Stomach (tissue), 9 donors: ENCODE results near the gene SFT2D3. TPM values are rescaled to one million over a fixed set of nuclear protein-coding genes. Genes with fewer than 3 reads are reported as not detected.

Experiments
- DNase-seq, 2 donors: peaks; one replicate each; pipeline versions ENCODE4 v3.0.0 to v3.0.0-alpha.2; 2013 to 2019
- H3K27ac ChIP-seq, 5 donors: fragments of 200-600 bp in 4 of 5; sonication (generic) in 4 of 5; one replicate each; pipeline ENCODE4 v1.5.1; 2013 to 2019; ENCODE audit warnings: mild to moderate bottlenecking in 1 of 5, moderate library complexity in 1 of 5
- H3K27me3 ChIP-seq, 3 donors: fragments of 200-600 bp; sonication (generic); one replicate each; pipeline ENCODE4 v1.5.1; 2017 to 2019; ENCODE audit warnings: mixed run types in 1 of 3
- H3K36me3 ChIP-seq, 4 donors: fragments of 200-600 bp; sonication (generic); 1 replicate in 3 of 4; 2 replicates in 1 of 4; pipeline ENCODE4 v1.5.1; 2016 to 2019
- H3K4me1 ChIP-seq, 4 donors: fragments of 200-600 bp; sonication (generic); one replicate each; pipeline ENCODE4 v1.5.1; 2016 to 2019
- H3K4me3 ChIP-seq, 4 donors: fragments of 200-600 bp; sonication (generic) in 3 of 4; one replicate each; pipeline ENCODE4 v1.5.1; 2016 to 2019; ENCODE audit warnings: mild to moderate bottlenecking in 1 of 4
- H3K9me3 ChIP-seq, 4 donors: fragments of 200-600 bp; sonication (generic); one replicate each; pipeline ENCODE4 v1.5.1; 2016 to 2019
- EP300 ChIP-seq: sonication (generic); formaldehyde crosslinking; IDR thresholded peaks from one replicate; pipeline ENCODE4 v1.6.1; 2017; ENCODE audit warnings: antibody characterized with exemption
- POLR2A ChIP-seq, 4 donors: fragments of 450-650 bp; IDR thresholded peaks; one replicate each; pipeline ENCODE4 v1.6.1; 2016; ENCODE audit warnings: antibody characterized with exemption in 4 of 4, control low read depth in 2 of 4, mild to moderate bottlenecking in 1 of 4, moderate library complexity in 1 of 4
- POLR2AphosphoS5 ChIP-seq, 3 donors: sonication (generic); formaldehyde crosslinking; IDR thresholded peaks; one replicate each; pipeline ENCODE4 v1.6.1; 2016; ENCODE audit warnings: antibody characterized with exemption in 3 of 3
- WGBS, 5 donors: extraction: QIAGEN DNeasy Blood & Tissue Kit in 3 of 5; methylation state at CpG; one replicate each; pipeline versions ENCODE4 v1.1.5 to v1.1.7; 2013 to 2018; 5-methylcytosine and 5-hydroxymethylcytosine counted together
- intact Hi-C: fragments of 100-400 bp; cut with DNase I; formaldehyde crosslinking; loops from one replicate; pipeline ENCODE4 v1.15.1; 2023; ENCODE audit warnings: low total_unique reads
- polyA plus RNA-seq, 3 donors: library from polyadenylated mRNA; stranded (reverse); fragments of 200-250 nt; gene quantifications; one replicate each; pipeline ENCODE4 v1.2.3, GENCODE V29; 2013
- total RNA-seq, 5 donors: library from RNA; depleted of rRNA; stranded (reverse); fragments of >200 nt; gene quantifications; one replicate each; pipeline versions ENCODE4 v1.1.0 to v1.2.3, GENCODE V29; 2014 to 2016
- TF ChIP-seq, protein P1 (sequence below), 7 experiments: fragments of 450-650 bp in 4 of 7; fragments of 200-600 bp in 3 of 7; sonication (generic) in 3 of 7; IDR thresholded peaks; one replicate each; pipeline ENCODE4 v1.5.1; 2016 to 2019; ENCODE audit warnings: antibody characterized with exemption in 7 of 7, control low read depth in 2 of 7, mild to moderate bottlenecking in 1 of 7
- donor health status: healthy with polysubstance abuse.
- donor health status: Bipolar disorder and iron deficiency.
- donor health status: healthy.

SFT2D3 gene
- total and polyA plus RNA-seq, 8 donors = 2.1 to 35.6 (median 6.6) TPM

DNA sequence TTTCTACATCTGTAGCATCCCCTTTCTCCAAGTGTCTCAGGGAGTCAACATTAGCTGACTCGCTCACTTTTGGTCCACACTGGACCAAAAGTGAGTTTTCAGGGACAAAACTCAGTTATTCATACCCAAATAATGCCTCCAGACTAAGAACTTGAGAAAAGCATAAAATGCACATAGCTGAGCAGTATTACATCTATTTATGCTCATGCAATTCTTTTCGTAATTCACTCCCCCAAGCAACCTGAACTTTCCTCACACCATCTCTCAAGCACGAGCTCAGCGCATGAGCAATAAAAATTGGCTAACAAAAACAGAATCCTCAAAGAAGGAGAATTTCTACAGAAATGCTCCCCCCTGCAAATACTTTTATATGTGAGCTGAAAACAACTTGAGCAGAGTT, 17.0 kb downstream of the SFT2D3 start:
- no peak overlapping the region for H3K27ac ChIP-seq
- no peak for DNase-seq
- 95 to 99% (median 99%) methylated on average over 4 of the region's 4 CpGs for WGBS, 5 donors
- H3K36me3 ChIP-seq = peaks cover 34 to 91% (median 86%) of the 10 kb centered on the region in 4 donors
- intact Hi-C loops = no loop called here
- H3K9me3 ChIP-seq = no peaks in the 10 kb centered on the region
- TF ChIP-seq POLR2A (IDR thresholded peaks at IDR 0.05) (no peak), EP300 (no peak)
- TF ChIP-seq, protein P1, sequence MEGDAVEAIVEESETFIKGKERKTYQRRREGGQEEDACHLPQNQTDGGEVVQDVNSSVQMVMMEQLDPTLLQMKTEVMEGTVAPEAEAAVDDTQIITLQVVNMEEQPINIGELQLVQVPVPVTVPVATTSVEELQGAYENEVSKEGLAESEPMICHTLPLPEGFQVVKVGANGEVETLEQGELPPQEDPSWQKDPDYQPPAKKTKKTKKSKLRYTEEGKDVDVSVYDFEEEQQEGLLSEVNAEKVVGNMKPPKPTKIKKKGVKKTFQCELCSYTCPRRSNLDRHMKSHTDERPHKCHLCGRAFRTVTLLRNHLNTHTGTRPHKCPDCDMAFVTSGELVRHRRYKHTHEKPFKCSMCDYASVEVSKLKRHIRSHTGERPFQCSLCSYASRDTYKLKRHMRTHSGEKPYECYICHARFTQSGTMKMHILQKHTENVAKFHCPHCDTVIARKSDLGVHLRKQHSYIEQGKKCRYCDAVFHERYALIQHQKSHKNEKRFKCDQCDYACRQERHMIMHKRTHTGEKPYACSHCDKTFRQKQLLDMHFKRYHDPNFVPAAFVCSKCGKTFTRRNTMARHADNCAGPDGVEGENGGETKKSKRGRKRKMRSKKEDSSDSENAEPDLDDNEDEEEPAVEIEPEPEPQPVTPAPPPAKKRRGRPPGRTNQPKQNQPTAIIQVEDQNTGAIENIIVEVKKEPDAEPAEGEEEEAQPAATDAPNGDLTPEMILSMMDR (IDR thresholded peaks at IDR 0.05) = no peak
- H3K4me3 ChIP-seq = no peak overlapping the region
- no peaks in the 10 kb centered on the region for H3K4me1 ChIP-seq
- no peaks in the 10 kb centered on the region for H3K27me3 ChIP-seq

DNA sequence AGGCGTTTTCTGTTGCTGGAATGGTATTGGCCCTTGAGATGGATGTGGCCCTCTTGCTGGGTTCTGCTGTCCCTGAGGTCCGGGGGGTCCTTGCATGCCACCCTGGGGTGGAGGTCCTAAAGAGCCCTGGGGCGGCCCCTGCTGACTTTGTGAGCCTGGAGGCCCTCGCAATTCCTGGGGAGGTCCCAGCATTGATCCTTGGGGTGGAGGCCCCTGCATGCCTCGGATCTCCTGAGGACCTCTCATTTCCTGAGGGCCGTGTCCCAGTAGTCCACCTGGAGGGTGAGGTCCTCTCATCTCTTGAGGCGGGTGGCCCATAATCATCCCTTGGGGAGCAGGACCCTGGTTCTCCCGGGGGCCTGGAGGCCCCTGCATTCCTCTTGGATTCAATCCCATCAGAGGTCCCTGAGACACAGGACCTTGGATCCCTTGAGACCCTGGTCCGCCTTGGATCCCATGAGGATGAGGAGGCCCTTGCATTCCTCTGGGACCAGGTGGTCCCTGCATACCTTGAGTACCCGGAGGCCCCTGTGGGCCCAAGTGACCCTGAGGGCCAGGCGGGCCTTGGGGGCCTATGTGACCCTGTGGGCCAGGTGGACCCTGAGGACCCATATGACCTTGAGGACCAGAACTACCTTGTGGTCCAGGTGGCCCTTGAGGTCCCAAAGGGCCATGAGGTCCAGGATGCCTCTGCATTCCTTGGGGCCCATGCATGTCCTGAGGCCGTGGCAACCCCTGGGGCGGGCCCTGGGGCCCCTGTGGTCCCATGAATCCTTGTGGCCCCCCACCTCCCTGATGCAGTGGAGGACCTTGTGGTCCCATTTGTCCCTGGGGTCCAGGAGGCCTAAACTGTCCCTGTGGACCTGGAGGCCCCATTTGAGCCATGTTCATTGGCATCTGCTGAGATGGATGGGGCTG, 18.3 kb downstream of the SFT2D3 start:
- Histone ChIP-seq H3K27ac (no peak overlapping the region), H3K9me3 (no peaks in the 10 kb centered on the region), H3K27me3 (no peaks in the 10 kb centered on the region), H3K4me3 (no peak overlapping the region), H3K4me1 (no peaks in the 10 kb centered on the region), H3K36me3 (peaks cover 34 to 92% (median 87%) of the 10 kb centered on the region in 4 donors)
- intact Hi-C loops = no loop called here
- WGBS, 5 donors = 95 to 98% (median 96%) methylated on average over 7 to 13 of the region's 13 CpGs
- DNase-seq = no peak
- TF ChIP-seq POLR2AphosphoS5 (IDR thresholded peaks at IDR 0.05) = no peak
- TF ChIP-seq POLR2A (IDR thresholded peaks at IDR 0.05) = no peak
- TF ChIP-seq, protein P1 (IDR thresholded peaks at IDR 0.05) = no peak
- TF ChIP-seq EP300 = no peak

DNA sequence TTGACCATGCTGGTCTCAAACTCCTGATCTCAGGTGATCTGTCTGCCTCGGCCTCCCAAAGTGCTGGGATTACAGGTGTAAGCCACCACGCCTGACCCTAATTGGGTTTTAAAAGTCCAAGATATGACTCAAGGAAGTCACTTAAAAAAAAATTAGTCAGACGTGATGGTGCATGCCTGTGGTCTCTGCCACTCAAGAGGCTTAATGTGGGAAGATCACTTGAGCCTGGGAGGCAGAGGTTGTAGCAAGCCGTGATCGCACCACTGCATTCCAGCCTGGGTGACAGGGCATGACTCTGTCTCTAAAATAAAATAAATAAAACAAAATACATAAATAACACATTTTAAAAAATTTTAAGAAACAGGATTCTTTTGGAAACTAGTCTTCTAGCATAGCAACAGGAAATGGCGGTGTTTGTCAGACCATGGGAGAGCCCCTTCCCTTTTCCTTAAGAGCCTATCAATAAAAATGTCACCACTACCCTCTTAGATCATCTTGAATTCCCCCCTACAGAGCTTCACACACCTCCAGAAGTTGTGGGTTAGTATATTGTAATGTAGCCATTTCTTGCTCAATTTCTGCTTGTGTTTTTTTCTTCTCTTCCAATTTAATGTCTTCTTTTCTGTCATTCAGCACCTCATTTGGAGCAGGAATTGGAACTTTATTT, 20.1 kb downstream of the SFT2D3 start:
- Histone ChIP-seq H3K27me3 (no peaks in the 10 kb centered on the region), H3K4me3 (no peak overlapping the region), H3K9me3 (no peaks in the 10 kb centered on the region), H3K4me1 (no peaks in the 10 kb centered on the region), H3K36me3 (peaks cover 34 to 81% (median 78%) of the 10 kb centered on the region in 4 donors), H3K27ac (no peak overlapping the region)
- intact Hi-C loops = no loop called here
- 92 to 96% (median 94%) methylated on average over 6 of the region's 6 CpGs for WGBS, 5 donors
- TF ChIP-seq, protein P1 (IDR thresholded peaks at IDR 0.05) = no peak
- TF ChIP-seq POLR2AphosphoS5 (IDR thresholded peaks at IDR 0.05) = no peak
- no peak for TF ChIP-seq EP300
- TF ChIP-seq POLR2A (IDR thresholded peaks at IDR 0.05) = no peak
- no peak for DNase-seq

DNA sequence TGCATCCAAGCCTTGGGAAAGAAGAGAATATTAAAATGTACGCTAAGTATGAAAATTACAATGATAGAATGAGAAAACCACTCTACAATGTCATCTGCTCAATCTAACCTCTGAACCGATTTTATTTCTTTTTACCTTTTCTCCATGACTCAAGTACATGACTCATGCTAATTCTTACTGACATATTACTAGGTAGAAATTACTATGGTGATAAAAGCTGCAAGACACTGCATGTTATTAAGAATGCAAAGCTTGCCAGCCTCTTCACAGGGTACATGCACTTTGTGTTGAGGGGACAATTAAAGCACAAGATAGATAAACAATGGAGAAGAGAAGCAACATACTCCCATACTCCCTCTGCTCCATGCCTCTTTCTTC, 20.7 kb downstream of the SFT2D3 start:
- 91 to 96% (median 94%) methylated on average over 2 of the region's 2 CpGs for WGBS, 5 donors
- no peak overlapping the region for H3K27ac ChIP-seq

More for the DNA sequence above, 20.7 kb downstream of the SFT2D3 start:
- Histone ChIP-seq H3K4me1 (no peaks in the 10 kb centered on the region), H3K36me3 (peaks cover 34 to 76% (median 72%) of the 10 kb centered on the region in 4 donors), H3K4me3 (no peak overlapping the region), H3K27me3 (no peaks in the 10 kb centered on the region), H3K9me3 (no peaks in the 10 kb centered on the region)
- intact Hi-C loops = no loop called here
- no peak for TF ChIP-seq POLR2A (IDR thresholded peaks at IDR 0.05)
- no peak for TF ChIP-seq EP300
- TF ChIP-seq POLR2AphosphoS5 (IDR thresholded peaks at IDR 0.05) = no peak
- TF ChIP-seq, protein P1 (IDR thresholded peaks at IDR 0.05) = no peak
- no peak for DNase-seq
